GM12878 (cell line): ENCODE data around the gene RALGAPA2. TPM values are rescaled to one million over a fixed set of nuclear protein-coding genes. Genes with fewer than 3 reads are reported as not detected.
A peak's percentile ranks its signal among the peaks of the same experiment; 100 is the strongest.

Experiments
- ATAC-seq: fragments of 200-7000 bp; cut with Tn5 transposase; 3 replicates; pipeline ENCODE4 v1.9.1; 2020; ENCODE audit warnings: mild to moderate bottlenecking, moderate library complexity
- BruUV-seq: library from RNA; stranded (reverse); fragments of 400-500 nt; replicated peaks from 2 replicates; lab custom pipeline; 2021; lab: Mats Ljungman, UMichigan
- CTCF ChIA-PET: fragments of 300-600 bp; sonication (Branson Sonifier 250); formaldehyde crosslinking; extraction: SDS; loops from one replicate; lab custom pipeline; 2021; ENCODE audit warnings: inconsistent platforms; lab: Yijun Ruan, JAX
- POLR2A ChIA-PET: fragments of 350-600 bp; formaldehyde crosslinking; extraction: SDS; loops from one replicate; lab custom pipeline; 2021; ENCODE audit warnings: inconsistent platforms; lab: Charles Lee
- RAD21 ChIA-PET: fragments of 300-600 bp; sonication (Branson Sonifier 250); formaldehyde crosslinking; loops from one replicate; lab custom pipeline; 2023; ENCODE audit warnings: antibody characterized with exemption; ENCODE audit not compliant: unreplicated experiment; lab: Charles Lee
- SMC1A ChIA-PET: fragments of 300-600 bp; sonication (Branson Sonifier 250); formaldehyde crosslinking; loops from one replicate; lab custom pipeline; 2023; ENCODE audit not compliant: unreplicated experiment, uncharacterized antibody; lab: Charles Lee
- DNase-seq: peaks from one replicate; pipeline ENCODE4 v3.0.0-alpha.2; 2011; ENCODE audit warnings: low read depth, low spot score
- FAIRE-seq: peaks from 3 replicates; lab custom pipeline; 2011; peaks lifted over from hg19 to GRCh38; lab: Jason Lieb, UNC
- H2AFZ ChIP-seq: 2 replicates; pipeline ENCODE4 v1.6.0; 2011; ENCODE audit warnings: low read depth, low read length, control low read depth; ENCODE audit not compliant: control insufficient read depth
- H3K27ac ChIP-seq: 2 replicates; pipeline ENCODE4 v1.5.1; 2011; ENCODE audit warnings: control low read depth; ENCODE audit not compliant: control insufficient read depth, insufficient read depth
- H3K27me3 ChIP-seq, 2 experiments: replicated peaks in 1 of 2; 2 replicates each; pipeline versions ENCODE4 v1.6.0 to v1.6.1; 2011; ENCODE audit warnings: low read length in 1 of 2; ENCODE audit not compliant: control insufficient read depth in 2 of 2, insufficient read depth in 2 of 2
- H3K36me3 ChIP-seq, 2 experiments: 2 replicates each; pipeline ENCODE4 v1.5.1; 2011; ENCODE audit warnings: low read length in 1 of 2; ENCODE audit not compliant: control insufficient read depth in 2 of 2, insufficient read depth in 2 of 2
- H3K4me1 ChIP-seq: 2 replicates; pipeline ENCODE4 v1.6.1; 2011; ENCODE audit warnings: mild to moderate bottlenecking, low read length, moderate library complexity, mixed read lengths; ENCODE audit not compliant: control insufficient read depth, insufficient read depth
- H3K4me2 ChIP-seq: 2 replicates; pipeline ENCODE4 v1.6.0; 2011; ENCODE audit warnings: control low read depth; ENCODE audit not compliant: control insufficient read depth, insufficient read depth
- H3K4me3 ChIP-seq: fragments of 200-600 bp; sonication (generic); 2 replicates; pipeline ENCODE4 v1.5.1; 2016
- H3K79me2 ChIP-seq: 2 replicates; pipeline ENCODE4 v1.6.0; 2011; ENCODE audit warnings: low read length; ENCODE audit not compliant: control insufficient read depth, insufficient read depth
- H3K9ac ChIP-seq: 2 replicates; pipeline ENCODE4 v1.8.0; 2011; ENCODE audit warnings: low read length, control low read depth, mixed read lengths; ENCODE audit not compliant: control insufficient read depth, insufficient read depth
- H3K9me3 ChIP-seq: replicated peaks from 3 replicates; pipeline ENCODE4 v1.5.1; 2011; ENCODE audit warnings: mild to moderate bottlenecking, low read length; ENCODE audit not compliant: control insufficient read depth, insufficient read depth
- H4K20me1 ChIP-seq: 2 replicates; pipeline ENCODE4 v1.6.0; 2011; ENCODE audit not compliant: control insufficient read depth, insufficient read depth
- EED ChIP-seq: sonication (generic); IDR thresholded peaks from 2 replicates; pipeline ENCODE4 v1.6.1; 2016; ENCODE audit warnings: antibody characterized with exemption, low read depth
- IRF4 ChIP-seq: IDR thresholded peaks from 2 replicates; pipeline ENCODE4 v1.6.1; 2011; ENCODE audit warnings: low read depth, low read length
- PAX8 ChIP-seq: fragments of 450-650 bp; IDR thresholded peaks from 2 replicates; pipeline ENCODE4 v1.6.1; 2017; ENCODE audit warnings: mild to moderate bottlenecking, moderate library complexity
- SP1 ChIP-seq: IDR thresholded peaks from one replicate; pipeline ENCODE4 v1.6.1; 2011; ENCODE audit warnings: low read depth, low read length
- WGBS: methylation state at CpG from one replicate; pipeline ENCODE4 v1.1.6; 2016; ENCODE audit warnings: low lambda C conversion rate; ENCODE audit not compliant: insufficient replicate concordance, insufficient coverage; ENCODE audit errors: missing lambda C conversion rate; 5-methylcytosine and 5-hydroxymethylcytosine counted together
- in situ Hi-C: fragments of 300-500 bp; cut with MboI; formaldehyde crosslinking; loops from 9 replicates; pipeline ENCODE4 v1.14.3; 2018; ENCODE audit warnings: mixed read lengths
- intact Hi-C: fragments of 100-400 bp; cut with micrococcal nuclease; formaldehyde crosslinking; loops from one replicate; pipeline ENCODE4 v1.14.2; 2022; ENCODE audit not compliant: unreplicated experiment
- polyA plus RNA-seq, 11 experiments: library from polyadenylated mRNA; depleted of rRNA in 4 of 11; unstranded in 6 of 11; stranded (reverse) in 5 of 11; fragments of >200 nt; fragmentation: Nextera tagmentation in 4 of 11; fragmentation: Illumina TruSeq in 1 of 11; extraction: Ambion mirVana in 4 of 11; extraction: Trizol in 1 of 11; gene quantifications; 1 replicate in 1 of 11; 2 replicates in 10 of 11; pipeline versions ENCODE4 v1.2.1 to v1.2.3, GENCODE V29; 2011 to 2016; ENCODE audit warnings: inconsistent platforms in 2 of 11, missing spikeins in 2 of 11, low read depth in 1 of 11
- total RNA-seq, 4 experiments: library from RNA; depleted of rRNA in 3 of 4; stranded (reverse); fragments of >200 nt in 3 of 4; fragmentation: Illumina TruSeq in 1 of 4; extraction: Trizol in 1 of 4; gene quantifications; 2 replicates each; pipeline versions ENCODE4 v1.2.1 to v1.2.3, GENCODE V29; 2013 to 2021
- TF ChIP-seq, protein P1 (sequence below): fragments of 450-650 bp; conservative IDR thresholded peaks from 2 replicates; pipeline ENCODE4 v1.6.1; 2017; ENCODE audit warnings: mild to moderate bottlenecking, moderate library complexity
- TF ChIP-seq, protein P2 (sequence below): fragments of 450-650 bp; IDR thresholded peaks from 2 replicates; pipeline ENCODE4 v1.6.1; 2016; ENCODE audit warnings: mild to moderate bottlenecking, moderate library complexity, borderline replicate concordance

Gene RALGAPA2
- total and polyA plus RNA-seq, 10 of the 15 experiments (the other 5 are each of a cell fraction or from before 2014, with no cell fraction given), result 2.9 to 29.4 (median 19.6) TPM

DNA sequence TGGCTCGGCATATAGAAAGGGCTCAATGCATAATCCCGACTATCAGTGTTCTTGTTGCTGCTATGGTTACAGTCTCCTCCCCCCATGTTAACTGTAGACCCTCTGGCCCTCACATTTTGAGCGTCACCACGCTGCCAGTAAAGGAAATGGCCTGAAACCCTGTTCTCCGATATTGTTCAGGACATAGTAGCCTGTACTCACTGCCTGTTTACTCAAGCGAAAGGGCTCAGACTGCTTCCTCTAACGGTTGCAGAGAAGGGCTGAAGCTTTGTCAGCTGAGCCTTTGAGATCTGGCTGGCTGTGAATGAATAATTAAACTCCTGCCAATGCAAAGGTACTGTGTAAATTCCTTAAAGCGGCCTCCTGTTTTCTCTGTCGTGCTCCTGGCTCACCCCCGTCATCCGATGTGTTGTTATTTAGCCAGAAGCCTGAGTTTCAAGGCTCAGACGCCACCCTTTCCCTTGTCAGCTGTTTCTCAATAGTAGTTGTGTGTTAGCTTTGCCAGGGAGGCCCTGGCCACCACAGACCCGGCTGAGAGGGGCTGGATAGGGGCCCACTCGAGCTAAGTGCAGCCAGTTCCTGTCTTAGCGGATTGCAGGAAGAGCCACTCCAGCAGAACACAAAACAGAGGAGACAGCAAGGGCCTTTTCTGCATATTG is 31.2 kb upstream of the RALGAPA2 start:
- Histone ChIP-seq H3K4me2 (no peak overlapping the region), H2AFZ (peak overlapping the region; percentile 65), H3K27me3 (0 out of 4 replicates have a peak, but pooled peaks cover 0 to 1% of the 10 kb centered on the region in 2 experiments), H4K20me1 (no peaks in the 10 kb centered on the region), H3K79me2 (no peaks in the 10 kb centered on the region), H3K36me3 (no peaks in the 10 kb centered on the region), H3K9me3 (peaks cover 3% of the 10 kb centered on the region; the same call in 1 of the 3 replicates), H3K4me3 (no peak overlapping the region), H3K9ac (no peak overlapping the region), H3K27ac (no peak overlapping the region), H3K4me1 (no peaks in the 10 kb centered on the region)
- peak; percentile 50 for ATAC-seq
- ChIA-PET POLR2A (no interaction called here), CTCF (no interaction called here), SMC1A (interaction anchor here (1.0 kb wide), 1 partner anchor 9 kb away, joined by 3 read pairs; no protein-coding TSS in a partner anchor), RAD21 (no interaction called here)
- in situ Hi-C loops (no loop called here), intact Hi-C loops (no loop called here)
- FAIRE-seq, result peak; percentile 79
- TF ChIP-seq SP1 (no peak), EED (0 out of 2 replicates have a peak, but pooled peaks have one; percentile 8), PAX8 (no peak)
- WGBS, result 31% methylated on average over 15 of the region's 15 CpGs
- no peak for DNase-seq
- no TSS peak for BruUV-seq

DNA sequence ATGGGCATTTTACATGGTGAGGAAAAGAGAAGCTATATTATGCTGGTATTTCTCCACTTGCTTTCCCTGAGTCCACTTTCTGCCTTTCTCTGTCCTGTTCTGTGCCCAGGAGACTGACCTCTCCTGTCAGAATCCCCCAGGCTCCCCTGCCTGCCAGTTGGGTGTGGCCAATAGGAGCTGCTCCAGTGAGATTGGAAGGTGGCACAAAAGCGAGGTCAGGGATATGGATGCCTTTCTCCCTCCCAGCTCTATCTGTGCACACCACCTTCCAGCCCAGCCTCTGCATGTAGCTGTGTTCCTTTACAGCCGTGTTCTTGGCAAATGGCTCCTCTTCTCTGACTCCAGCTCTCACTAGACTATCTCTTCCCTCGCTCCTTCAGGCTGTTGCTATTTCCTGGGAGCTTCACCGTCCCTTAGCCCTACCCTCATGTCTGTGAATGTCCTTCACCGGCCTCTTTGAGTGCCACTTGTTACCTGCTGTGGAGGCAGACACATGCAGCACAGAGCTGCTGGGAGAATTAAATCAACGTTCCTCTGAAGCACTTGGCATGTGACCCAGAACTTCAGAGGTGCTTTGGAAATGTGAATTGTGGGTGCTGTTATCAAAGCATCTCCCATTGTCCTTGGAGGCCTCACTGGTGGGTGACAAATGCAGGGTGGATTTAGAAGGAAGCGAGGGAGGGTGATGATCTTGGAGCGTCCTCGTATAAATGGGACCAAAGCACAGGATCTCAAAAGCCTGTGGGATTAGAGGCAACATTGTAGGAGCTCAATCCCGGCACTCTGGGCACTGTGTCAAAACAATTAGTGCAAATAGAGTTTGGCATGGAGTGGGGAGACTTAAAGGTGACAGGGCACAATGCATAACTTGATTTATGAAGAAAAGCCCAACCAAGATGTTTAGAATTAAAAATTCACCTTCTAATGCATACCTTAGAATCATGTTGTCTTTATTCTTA is 28.9 kb upstream of the RALGAPA2 start:
- ChIA-PET SMC1A (interaction anchor here (0.6 to 1.6 kb wide), 5 partner anchors 8 to 95 kb away, joined by 3 to 5 read pairs (median 3); no protein-coding TSS in a partner anchor), POLR2A (interaction anchor here (0.8 kb wide), 1 partner anchor 11 kb away, joined by 3 read pairs; no protein-coding TSS in a partner anchor), RAD21 (interaction anchor here (1.1 kb wide), 1 partner anchor 12 kb away, joined by 5 read pairs; no protein-coding TSS in a partner anchor), CTCF (no interaction called here)
- H2AFZ ChIP-seq, result peak overlapping the region; percentile 11; the same call in 1 of the 2 replicates
- no TSS peak for BruUV-seq
- no peak overlapping the region for H3K4me3 ChIP-seq
- H3K27me3 ChIP-seq, result no peaks in the 10 kb centered on the region
- FAIRE-seq (no peak), ATAC-seq (no peak), DNase-seq (no peak)
- no peaks in the 10 kb centered on the region for H3K79me2 ChIP-seq
- no peak for TF ChIP-seq IRF4
- TF ChIP-seq, protein P1, sequence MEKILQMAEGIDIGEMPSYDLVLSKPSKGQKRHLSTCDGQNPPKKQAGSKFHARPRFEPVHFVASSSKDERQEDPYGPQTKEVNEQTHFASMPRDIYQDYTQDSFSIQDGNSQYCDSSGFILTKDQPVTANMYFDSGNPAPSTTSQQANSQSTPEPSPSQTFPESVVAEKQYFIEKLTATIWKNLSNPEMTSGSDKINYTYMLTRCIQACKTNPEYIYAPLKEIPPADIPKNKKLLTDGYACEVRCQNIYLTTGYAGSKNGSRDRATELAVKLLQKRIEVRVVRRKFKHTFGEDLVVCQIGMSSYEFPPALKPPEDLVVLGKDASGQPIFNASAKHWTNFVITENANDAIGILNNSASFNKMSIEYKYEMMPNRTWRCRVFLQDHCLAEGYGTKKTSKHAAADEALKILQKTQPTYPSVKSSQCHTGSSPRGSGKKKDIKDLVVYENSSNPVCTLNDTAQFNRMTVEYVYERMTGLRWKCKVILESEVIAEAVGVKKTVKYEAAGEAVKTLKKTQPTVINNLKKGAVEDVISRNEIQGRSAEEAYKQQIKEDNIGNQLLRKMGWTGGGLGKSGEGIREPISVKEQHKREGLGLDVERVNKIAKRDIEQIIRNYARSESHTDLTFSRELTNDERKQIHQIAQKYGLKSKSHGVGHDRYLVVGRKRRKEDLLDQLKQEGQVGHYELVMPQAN, result no peak
- TF ChIP-seq, protein P2, sequence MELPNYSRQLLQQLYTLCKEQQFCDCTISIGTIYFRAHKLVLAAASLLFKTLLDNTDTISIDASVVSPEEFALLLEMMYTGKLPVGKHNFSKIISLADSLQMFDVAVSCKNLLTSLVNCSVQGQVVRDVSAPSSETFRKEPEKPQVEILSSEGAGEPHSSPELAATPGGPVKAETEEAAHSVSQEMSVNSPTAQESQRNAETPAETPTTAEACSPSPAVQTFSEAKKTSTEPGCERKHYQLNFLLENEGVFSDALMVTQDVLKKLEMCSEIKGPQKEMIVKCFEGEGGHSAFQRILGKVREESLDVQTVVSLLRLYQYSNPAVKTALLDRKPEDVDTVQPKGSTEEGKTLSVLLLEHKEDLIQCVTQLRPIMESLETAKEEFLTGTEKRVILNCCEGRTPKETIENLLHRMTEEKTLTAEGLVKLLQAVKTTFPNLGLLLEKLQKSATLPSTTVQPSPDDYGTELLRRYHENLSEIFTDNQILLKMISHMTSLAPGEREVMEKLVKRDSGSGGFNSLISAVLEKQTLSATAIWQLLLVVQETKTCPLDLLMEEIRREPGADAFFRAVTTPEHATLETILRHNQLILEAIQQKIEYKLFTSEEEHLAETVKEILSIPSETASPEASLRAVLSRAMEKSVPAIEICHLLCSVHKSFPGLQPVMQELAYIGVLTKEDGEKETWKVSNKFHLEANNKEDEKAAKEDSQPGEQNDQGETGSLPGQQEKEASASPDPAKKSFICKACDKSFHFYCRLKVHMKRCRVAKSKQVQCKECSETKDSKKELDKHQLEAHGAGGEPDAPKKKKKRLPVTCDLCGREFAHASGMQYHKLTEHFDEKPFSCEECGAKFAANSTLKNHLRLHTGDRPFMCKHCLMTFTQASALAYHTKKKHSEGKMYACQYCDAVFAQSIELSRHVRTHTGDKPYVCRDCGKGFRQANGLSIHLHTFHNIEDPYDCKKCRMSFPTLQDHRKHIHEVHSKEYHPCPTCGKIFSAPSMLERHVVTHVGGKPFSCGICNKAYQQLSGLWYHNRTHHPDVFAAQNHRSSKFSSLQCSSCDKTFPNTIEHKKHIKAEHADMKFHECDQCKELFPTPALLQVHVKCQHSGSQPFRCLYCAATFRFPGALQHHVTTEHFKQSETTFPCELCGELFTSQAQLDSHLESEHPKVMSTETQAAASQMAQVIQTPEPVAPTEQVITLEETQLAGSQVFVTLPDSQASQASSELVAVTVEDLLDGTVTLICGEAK, result no peak
- no peaks in the 10 kb centered on the region for H3K36me3 ChIP-seq
- 23% methylated on average over 10 of the region's 10 CpGs for WGBS
- no peak overlapping the region for H3K4me2 ChIP-seq
- H3K27ac ChIP-seq, result no peak overlapping the region
- in situ Hi-C loops, result no loop called here
- intact Hi-C loops, result no loop called here
- H3K9me3 ChIP-seq, result no peaks in the 10 kb centered on the region; the same call in 2 of the 3 replicates
- H4K20me1 ChIP-seq, result no peaks in the 10 kb centered on the region
- no peak overlapping the region for H3K9ac ChIP-seq
- peaks cover 6% of the 10 kb centered on the region; the same call in 1 of the 2 replicates for H3K4me1 ChIP-seq
